Stimulated activated CD8-positive, alpha-beta memory T cell treated with anti-CD3 and anti-CD28 coated beads, Interleukin-4, amount 100 ng/mL, for 4 hours (primary cell): ENCODE data around the gene GDF7.
A peak's percentile ranks its signal among the peaks of the same experiment; 100 is the strongest.

Experiments used
- DNase-seq, 2 donors: peaks; one replicate each; pipeline ENCODE4 v3.0.0-alpha.2; 2020; ENCODE audit warnings: low read depth in 2 of 2, low spot score in 1 of 2

The GDF7 gene

DNA sequence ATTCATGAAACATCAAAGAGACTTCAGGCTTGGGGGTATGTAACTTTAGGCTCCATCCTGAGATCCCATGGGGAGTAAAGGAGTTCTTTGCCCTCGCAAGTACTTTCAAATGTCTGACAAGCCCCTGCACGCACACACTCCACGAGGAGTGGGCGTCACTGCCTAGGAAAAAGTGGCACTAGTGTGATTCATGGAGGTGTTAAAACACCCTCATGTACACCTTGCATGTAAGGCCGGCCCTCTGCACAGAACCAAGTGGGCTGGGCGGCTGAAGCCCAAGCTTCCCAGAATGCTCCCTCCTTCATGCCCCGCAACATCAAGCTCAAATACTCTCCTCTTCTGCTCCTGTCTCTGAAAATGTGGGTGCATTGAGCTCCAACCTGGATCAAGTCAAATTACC lies 23.9 kb upstream of the GDF7 start:
- DNase-seq = no peak

DNA sequence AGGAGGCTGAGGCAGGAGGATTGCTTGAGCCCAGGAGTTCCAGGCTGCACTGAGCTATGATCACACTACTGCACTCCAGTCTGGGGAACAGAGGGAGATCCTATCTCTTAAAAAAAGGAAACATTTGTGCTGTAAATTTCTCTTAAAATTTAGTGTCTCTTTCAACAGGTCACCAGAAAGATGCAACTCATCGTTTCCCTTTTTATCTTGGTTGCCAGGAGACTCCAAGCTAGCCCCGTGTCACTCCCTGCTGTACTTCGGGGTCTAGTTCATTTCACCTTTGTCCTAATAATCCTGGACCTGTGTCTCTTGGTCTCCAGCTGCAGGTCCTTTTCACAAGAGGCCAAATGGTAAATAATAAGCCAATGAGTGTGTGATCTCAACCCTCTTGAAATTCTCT lies 23.1 kb upstream of the GDF7 start:
- no peak for DNase-seq

DNA sequence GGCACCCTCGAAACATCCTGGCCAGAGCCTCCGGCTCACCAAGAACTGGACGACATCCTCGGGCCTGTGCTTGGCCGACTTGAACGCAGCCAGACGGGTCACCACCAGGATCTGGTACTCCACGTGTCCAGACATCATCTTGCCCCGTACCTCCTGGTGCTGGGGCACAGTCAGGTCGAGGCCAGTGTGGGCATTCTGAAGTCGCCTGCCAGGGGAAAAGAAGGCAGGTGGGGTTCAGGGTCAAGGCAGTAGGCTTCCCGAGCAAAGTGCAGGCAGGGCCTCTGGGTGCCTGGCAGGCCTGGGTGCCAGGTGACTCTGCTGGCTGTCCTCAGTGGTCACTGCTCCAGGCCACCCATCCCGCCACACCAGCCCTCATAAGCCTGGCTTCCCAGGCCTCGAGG lies 21.6 kb upstream of the GDF7 start:
- DNase-seq = no peak

DNA sequence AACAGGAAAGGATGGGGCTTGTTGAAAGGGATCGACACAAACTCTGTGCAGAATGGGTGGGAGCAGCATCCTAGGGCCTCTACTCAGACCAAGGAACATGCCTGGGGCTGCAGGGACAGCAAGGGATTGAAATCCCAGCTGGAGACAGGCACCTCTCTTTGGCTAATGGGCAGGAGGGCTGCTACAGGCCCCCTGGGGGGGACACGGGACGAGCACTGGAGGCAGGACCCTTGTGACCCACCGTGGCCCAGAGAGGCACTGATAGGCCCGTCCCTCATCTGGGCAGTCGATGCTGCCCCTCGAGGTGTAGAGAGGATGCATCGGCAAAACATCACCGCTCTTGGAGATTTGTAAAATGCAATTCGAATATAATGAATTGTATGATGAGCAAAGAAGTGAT lies 21.2 kb upstream of the GDF7 start:
- no peak for DNase-seq

DNA sequence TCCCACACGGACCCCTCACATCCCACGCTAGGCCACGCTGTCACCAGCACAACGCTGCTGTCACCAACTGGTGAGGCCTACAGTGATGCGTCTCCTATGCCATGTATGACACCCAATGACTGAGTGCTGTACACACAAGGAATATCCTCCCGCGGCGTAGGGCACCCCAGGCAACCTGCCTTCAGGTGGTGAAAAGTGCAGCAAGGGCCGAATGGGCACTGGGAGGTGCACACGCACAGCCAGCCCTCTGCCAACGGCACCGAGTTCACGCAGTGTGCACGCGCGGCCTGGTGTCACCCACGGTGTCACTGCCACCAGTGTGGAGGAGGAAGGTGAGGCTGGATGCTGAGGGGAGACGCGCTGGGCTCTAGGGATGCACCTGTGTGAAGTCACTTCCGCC lies 20.5 kb upstream of the GDF7 start:
- DNase-seq = no peak

DNA sequence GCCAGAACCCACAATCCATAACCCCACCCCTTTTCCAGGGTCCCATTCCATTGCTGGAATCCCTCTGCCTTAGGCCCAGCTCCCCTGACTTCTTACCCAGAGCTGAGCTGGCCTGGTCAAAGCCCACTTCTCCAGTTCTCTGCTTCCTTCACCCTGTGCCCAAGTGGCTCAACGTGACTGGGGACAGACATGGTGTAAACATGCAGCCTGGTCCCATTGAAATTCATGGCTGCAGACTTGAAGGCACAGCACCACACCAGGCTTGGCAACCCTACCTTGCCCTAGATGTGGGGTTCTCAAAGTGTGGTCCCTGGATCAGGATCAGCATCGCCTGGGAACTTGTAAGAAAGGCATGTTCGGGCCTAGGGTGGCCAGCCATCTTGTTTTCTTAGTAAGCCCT lies 19.7 kb upstream of the GDF7 start:
- no peak for DNase-seq

DNA sequence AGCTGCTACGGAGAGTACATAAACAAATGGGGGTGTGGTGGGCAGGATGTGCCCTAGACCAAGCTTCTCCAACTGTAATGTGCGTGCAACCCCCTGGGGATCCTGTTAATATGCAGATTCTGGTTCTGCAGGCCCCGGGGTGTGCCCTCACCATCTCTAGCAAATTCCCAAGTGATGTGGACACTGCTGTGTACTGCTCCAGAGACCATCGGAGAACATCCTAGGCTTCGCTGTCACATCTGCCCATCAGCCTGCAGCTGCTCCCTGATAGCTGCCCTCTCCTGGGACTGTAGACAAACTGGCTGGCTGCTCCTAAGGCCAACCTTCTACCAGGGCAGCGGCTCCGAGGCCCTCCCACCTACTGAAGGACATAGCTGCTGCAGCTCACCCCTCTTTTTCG lies 19.2 kb upstream of the GDF7 start:
- DNase-seq = no peak

DNA sequence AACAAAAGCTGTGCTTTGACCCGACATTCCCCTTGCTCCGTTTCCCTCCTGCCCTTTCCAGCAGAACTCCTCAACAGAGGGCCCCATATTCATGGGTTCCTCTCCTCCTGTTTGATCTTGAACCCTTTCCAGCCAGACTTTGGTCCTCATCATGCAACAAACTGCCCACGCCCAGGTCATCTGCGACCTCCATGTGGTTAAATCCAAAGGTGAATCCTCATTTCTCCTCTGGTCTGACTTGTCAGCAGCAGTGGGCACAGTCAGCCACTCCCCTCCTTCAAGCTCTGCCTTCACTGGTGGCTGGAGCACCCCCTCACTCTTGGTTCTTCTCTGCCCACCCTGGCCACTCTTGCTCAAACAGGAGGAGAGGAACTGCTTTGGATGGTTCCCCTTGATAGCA lies 18.7 kb upstream of the GDF7 start:
- no peak for DNase-seq

DNA sequence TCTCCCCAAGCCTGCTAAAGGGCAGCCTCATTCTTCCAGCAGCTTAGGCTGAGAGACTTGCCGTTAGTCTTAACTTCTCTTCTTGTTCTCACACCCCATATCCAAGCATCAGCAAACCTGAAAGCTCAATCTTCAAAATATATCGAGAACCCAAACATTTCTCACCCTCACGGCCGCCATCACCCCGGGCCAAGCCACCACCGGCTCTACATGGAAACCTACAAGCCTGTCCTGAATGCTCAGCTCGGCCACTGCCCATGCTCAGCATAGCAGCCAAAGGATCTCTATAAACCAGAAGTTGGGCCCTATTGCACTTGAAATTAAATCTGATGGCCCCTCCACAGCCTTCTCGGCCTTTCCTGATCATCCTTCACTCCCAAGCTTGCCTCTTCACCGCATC lies 18.1 kb upstream of the GDF7 start:
- DNase-seq = no peak

DNA sequence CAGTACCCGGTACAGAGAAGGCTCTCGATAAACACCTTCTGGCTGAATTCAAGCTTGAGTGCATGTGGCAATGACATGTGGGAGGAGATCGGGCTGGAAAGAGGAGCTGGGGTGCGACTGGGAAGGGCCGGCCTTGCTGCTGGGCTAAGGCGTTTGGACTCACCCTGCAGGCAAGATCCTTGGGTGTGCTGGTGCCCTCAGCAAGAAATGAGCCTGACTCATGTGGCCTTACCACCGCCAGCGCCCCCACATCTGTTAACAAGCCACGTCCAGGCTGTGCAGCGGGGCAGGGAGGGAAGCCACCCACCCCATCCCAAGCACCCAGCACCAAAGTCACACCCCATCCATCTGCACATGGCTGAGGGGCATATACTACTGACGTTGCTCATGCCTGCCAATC lies 17.4 kb upstream of the GDF7 start:
- no peak for DNase-seq

DNA sequence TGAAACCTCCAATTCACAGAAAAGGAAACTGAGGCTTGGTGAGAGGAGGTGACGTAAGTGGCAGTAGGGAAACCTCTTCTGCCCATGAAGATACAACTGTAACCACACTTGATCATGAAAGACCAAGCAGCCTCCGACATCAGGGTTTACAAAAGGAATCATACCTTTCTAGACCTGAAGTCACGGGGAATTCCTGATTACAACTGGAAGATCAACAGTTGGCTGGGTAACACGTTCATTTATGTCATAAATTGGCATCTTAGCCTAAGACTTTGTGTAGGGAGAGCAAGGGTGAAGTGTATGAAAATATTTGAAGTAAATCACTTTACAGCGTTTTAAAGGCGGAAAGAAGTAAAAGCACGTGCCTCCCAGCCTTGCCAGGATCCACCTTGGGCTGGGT lies 17.0 kb upstream of the GDF7 start:
- DNase-seq = no peak

DNA sequence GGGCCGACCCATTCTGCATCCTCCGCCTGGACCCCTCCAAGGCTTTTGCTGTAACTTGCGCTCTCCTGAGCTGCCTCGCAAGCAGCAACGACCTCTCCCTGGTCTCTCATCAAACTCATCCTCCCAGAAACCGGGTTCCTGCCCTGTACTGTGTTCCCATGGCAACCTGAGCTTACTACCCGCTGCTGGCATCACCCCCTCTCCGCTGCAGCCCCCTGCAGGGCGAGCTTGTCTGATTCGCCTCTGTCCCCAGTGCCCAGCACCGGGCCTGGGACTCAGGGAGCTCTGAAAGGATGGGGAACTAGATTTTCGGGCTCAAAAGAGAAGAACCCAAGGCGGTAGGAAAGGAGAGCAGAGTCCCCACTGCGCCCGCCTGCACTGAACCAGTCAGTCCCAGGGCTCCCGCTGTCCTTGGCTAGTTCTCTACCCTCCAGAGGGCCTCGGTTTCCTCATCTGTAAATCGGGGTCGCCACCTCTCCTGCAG lies 16.5 kb upstream of the GDF7 start:
- DNase-seq = no peak

DNA sequence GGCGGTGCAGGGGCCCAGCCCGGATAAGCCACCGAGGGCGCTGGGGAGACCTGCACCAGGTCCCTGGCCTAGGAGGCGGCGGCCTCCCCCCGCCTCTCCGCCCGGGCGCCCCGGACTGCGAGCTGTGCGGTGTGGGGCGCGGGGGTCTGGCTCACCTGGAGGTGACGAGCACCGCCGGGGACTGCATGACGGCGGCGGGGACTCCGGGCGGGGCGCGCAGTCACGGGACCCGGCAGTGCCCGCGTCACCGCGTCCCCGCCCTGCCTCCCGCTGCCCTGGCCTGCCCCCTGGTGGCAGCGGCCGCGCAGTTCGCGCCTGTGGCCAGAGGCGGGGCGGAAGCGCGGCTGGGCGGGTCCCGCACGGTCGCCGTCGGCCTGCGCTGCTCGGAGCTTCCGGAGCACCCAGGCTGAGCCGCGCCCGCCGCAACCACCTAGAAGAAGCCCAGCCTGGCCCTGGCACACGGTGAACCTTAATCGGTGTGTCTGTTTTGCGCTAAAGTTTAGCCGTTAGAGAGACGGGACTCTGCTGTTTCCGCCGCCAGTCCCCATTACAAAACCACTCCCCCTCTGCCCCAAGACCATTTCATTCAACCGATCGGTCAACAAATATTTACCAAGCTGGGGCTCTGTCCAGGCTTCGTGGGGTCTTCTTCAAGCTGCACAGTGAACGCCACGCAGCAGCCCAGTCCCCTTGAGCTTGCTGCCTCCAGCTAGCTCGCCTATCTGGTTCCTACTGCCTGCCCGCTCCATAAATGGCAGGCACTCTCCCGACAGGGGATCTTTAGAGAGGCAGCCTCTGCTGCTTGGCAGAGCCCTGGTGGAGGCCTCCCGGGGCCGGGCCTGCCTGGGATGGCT lies 15.8 kb upstream of the GDF7 start, which contains the start of gene HS1BP3:
HS1BP3 (minus strand) TSS at position 222 of the 854 bp plus-strand sequence; CDS start at position 187, 35 bp downstream.
- DNase-seq = peak; percentile 64 to 67

DNA sequence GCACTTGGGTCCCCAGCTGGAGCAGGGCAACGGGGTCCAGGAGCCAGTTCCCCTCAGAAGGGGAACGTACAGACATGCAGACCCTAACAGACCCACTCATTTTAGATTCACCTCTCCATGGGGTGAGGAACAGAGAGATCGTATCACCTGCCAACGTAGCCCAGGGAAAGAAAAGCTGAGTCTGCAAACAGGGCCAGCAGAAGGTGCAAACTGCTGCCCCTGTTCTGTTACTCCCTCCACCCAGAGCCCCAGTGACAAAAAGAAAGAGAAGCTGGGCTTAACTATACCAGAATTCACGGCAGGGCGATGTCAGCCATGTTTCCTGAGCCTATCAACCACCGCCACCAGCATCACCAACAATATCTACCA lies 15.2 kb upstream of the GDF7 start:
- no peak for DNase-seq

DNA sequence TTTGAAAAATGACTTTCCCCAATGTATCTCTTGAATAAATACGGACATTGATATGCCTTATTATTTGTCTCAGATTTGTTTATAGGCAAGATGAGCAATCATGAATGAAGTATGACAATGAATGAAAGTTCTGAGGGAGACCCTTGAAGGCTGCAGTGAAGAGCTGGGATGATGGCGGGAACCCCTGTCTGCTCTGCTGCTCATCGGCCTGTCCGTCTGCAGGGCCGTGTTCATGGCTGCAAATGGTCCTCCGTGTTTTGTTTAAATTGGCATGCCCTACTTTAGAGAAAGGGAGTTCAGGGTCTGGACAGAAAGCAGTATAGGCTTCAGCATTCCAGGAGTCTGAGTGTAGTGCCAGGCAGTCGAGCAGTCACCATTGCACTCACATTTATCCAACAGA lies 14.8 kb upstream of the GDF7 start:
- DNase-seq = no peak

DNA sequence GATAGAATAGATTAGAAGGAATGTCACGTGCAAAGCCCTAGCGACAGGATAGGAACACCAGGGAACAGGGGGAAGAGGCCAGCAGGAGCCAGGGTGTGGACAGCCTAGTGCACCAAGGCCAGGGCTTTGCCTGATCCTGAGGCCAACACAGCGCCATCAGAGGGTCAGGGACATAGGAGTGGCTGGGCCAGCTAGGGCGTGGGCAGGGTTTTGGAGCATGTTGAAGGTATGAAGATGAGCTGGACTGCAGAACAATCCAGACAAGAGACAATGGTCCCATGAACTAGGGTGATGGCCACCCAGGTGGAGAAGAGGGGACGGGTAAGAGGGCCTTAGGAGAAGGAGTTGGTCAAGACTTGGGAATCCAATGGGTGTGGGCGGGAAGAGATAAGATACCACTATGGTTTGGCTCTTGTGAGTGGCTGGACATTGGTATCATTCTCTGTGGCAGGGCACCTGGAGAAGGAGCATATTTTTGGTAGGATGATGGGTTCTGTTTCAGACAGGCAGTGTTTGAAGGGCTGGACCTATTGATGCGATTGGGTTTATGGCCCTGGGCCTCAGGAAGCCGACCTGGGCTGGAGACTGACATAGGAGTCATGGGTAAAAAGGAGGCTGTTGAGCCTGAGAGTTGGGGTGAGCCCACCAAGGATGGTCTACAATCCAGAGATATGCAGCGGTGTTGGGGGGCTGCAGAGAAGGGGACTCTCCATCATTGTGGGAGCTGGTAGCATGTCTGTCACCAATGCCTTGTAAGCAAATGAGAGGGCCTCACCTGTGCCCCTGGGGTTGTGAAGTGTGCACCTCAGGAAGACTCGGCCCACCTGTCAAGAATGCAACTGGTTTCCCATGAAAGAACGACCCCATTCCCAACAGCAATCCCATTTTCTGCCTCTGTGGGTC lies 14.0 kb upstream of the GDF7 start:
- no peak for DNase-seq

DNA sequence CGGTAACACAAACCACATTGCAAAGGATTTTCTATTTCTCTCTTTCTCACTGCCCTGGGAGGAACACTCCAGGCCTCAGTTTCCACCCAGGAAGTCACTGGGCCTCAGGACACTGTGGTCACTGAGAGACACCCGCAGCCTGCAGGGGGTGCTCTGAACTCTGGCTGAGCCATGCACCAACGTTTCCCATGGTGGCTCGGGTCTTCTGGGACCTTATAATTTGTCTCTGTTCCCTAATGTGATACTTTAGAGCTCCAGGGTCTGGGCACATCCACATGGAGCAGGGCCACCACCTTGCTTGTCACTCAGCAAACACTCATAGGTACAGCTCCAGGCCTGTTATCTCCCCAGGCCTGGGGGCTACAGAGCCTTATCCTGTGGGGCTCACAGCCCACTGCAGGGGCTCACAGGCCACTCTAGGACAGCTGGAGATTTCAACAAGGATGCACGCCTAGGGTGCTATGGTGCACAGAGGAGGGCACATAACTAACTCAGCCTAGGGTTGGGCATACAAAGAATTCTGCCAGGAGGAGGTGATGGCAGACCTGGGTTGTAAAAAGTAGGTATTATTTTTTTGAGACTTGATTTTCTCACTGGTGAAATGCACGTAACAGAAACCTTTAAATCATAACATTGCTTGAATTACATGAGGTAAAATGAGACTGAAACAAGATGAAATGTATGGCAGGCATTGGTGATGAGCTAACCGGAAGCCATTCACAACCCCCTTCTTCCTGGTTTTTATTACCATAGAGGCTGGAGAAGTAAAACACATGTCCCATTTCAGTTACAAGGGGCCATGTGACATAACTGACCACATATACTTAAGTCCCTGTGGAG lies 13.0 kb upstream of the GDF7 start:
- DNase-seq = no peak

DNA sequence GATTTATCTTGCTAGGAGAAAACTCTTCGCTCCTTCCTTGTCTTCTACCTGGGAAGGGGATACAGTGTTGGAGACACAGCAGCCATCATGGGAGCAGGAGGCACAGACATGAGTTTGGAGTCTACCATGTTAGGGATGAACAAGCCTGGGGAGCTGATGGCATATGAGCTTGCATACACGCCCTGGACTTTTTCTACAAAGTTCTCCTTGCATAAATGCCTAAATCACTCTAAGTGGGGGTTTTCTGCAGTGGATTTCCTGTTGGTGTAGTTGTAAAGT lies 12.5 kb upstream of the GDF7 start:
- DNase-seq = no peak

DNA sequence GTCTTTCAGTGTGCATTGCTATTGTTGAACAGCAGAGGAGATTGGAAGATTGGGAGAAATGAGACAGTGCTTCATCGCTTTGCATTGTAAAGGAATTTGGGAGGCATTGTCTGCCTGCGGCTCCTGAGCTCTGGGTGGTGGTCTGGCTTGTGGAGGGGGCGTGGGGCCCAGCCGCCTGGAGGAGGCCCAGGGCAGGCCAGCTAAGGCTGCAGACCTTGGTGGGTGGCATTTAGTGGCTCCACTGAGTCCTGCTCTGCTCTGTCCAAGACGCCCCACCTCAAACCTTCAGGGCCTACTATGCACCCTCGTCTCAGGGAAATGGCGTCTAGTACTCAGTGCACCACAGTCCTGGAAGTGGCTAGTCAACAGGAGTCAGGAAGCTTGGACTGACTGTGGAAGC lies 10.4 kb upstream of the GDF7 start:
- no peak for DNase-seq

DNA sequence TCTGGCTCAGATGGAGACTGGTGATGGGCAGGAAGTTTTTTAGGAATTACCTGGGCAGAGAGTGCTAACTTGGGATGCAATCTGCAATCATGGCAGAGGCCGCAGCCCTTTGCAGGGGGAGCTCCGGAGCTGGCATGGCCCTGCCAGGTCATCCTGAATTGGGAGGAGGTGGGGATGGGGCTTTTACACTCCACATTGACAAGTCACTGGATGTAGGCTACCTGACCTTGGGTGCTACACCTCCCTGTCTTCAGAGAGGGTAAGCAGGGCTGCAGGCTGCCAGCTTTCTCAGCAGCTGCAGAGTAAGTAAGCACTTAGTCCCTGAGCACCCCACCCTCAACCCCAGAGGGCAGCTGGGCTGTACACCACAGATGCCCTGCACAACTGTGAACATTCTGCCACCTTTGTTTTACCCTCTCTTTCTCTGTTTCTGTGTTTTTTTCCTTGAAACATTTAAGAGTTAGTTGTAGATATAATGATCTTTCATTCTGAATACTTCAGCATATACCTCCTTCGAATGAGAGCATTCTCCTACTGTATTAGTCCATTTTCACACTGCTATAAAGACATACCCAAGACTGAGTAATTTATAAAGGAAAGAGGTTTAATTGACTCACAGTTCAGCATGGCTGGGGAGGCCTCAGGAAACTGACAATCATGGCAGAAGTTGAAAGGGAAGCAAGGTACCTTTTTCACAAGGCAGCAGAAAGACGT lies 9.3 kb upstream of the GDF7 start:
- DNase-seq = no peak
